ENCODE measurements around the gene IL1R2.

IL1R2 gene

DNA sequence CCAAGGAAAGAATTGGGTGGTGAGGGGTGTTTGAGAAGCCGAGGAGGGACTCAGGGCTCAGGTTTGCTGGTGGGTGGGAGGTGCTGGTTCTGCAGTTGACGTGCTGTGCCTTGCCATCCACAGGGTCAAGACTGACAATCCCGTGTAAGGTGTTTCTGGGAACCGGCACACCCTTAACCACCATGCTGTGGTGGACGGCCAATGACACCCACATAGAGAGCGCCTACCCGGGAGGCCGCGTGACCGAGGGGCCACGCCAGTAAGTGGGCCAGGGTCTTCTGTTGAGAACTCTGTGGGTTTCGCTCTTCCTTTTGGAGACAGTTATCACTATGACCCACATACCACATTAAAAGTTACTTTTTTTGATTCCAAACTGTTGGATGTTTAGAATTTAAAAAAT is 32.6 kb downstream of the IL1R2 start:
- no peak for DNase-seq

- peak; percentile 39 for DNase-seq
Observed at GRCh38 chr2:102025016-102025501, 33.3 kb downstream of the IL1R2 start.

GRCh38 chr2:102025583-102026267 is 34.0 kb downstream of the IL1R2 start:
- no peak for DNase-seq

DNA sequence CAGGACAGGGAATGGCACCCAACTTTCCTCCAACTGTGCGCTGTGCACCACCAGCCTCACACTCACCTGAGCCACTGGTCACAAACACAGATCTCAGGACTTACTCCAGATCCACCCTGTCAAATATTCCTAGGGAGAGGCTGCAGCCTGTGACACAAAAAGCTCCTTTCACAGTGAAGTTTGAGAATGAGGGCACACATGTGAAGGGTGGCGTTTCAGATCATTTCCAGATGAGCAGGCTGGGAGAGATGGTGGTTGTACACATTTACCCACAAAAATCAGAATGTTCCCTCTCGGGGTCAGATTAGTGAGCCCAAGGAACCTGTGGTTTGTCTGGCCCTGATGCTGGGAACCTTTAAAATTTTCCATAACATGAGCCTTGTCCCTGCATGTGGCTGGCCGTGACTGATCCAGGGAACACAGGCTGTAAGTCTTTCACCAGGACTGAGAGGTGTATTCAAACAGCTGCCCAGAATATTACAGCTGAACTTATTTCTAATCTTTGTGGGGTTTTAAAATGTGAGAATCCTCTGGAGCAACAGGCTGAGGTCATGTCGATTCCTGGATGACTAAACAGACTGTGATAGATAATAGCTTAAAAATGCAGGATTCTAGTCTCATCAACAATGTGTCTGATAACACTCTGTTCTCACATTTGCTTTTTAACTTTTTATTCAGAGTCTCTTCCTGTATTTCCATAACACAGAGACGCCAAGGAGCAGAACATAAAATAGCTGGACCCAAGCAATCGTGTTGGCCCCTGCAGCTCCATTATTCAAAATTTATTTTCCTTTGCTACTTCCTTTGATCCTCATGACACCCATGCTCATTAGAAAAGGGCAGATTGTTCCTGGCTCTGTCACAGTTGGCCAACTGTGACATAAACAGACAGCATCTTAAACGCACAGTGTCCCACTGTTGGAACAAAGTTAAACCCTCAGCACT is 35.5 kb downstream of the IL1R2 start:
- peak; percentile 87 for DNase-seq

GRCh38 chr2:102028470-102028869 is 36.7 kb downstream of the IL1R2 start:
- no peak for DNase-seq

DNA sequence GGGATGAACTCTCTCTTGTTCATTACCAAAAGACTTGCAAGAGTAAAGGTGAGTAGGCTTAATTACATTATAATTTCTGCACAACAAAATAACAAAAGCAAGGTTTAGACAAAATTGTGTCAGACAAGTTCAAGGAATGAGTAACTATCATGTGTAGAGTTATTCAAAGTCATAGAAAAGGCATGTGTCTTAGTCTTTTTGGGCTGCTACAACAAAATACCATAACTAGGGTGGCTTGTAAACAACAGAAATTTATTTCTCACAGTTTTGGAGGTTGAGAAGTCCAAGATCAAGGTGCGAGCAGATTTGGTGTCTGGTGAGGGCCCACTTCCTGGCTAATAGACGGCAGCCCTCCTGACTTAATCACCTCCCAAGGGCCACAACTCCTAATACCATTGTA is 37.6 kb downstream of the IL1R2 start:
- no peak for DNase-seq

GRCh38 chr2:102029952-102030351 is 38.2 kb downstream of the IL1R2 start:
- no peak for DNase-seq

DNA sequence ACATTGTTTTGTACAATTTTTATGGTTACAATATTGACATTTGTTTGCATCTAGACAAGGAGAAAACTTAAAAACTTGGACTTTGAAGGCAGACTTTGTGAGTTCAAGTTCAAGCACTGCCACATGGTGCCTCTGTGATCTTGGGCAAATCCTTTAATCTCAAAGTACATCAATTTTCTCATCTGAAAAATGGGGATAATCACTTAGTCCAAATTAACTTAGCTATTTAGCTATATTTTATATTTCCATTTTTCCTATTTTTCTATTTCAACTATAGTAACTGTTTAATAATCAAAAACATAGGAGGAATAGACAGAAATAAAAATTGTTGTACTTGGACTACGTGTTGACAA is 38.7 kb downstream of the IL1R2 start:
- no peak for DNase-seq

GRCh38 chr2:102030855-102031527 is 39.2 kb downstream of the IL1R2 start:
- no peak for DNase-seq

DNA sequence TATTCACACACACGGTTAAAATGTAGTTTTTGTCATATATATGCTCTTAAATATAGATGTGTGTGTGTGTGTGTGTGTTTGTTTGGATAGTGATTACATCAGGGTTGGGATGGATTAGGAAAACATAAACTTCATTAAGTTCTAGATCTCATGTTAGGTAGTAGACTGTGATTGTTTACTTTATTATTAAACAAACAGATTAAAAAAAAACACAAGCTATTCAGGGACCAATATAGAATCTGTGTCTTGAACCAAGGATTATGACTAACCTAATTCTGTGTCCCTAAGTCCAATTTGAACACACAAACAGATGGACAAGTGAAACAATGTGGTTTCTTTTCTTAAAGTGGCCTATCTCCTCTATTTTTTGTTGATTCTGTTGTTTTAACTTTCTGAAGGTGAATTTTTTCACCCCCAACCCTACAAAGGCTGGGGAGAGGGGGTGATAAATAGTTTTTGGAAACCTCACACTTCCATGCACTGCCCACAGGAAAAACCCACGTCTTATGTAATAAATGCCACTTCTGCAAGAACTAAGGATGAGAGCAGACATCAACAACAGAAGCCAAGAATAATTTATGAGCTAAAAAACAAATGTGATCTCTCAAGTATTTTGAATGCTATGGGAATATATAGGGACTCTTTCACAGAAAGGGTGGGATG is 40.7 kb downstream of the IL1R2 start:
- DNase-seq, result no peak

- DNase-seq, result peak; percentile 88
Observed at GRCh38 chr2:102033031-102033749, 41.4 kb downstream of the IL1R2 start.

- DNase-seq, result no peak
Observed at GRCh38 chr2:102033750-102034682, 42.3 kb downstream of the IL1R2 start.

GRCh38 chr2:102034683-102035548 is 43.2 kb downstream of the IL1R2 start:
- no peak for DNase-seq

GRCh38 chr2:102037681-102038080 is 45.9 kb downstream of the IL1R2 start:
- DNase-seq, result no peak

GRCh38 chr2:102040229-102040628 is 48.5 kb downstream of the IL1R2 start:
- no peak for DNase-seq

DNA sequence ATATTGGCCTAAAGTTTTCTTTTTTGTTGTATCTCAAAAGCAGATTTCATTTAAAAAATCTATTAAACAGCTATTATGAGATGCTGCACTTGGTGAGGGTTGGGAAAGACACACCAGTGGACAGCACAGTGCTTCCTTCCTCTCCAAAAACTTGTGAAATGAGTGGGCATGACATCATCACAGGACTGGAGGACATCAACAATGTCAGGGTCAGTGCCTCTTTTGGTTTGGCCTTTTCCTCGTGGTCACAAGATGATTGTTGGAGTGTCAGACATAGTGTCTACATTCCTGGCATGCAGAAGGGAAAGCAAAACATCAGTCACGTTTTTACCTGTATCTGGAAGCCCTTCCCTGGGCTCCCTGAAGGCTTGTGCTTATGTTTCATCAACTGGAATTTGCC is 49.6 kb downstream of the IL1R2 start:
- DNase-seq, result no peak

DNA sequence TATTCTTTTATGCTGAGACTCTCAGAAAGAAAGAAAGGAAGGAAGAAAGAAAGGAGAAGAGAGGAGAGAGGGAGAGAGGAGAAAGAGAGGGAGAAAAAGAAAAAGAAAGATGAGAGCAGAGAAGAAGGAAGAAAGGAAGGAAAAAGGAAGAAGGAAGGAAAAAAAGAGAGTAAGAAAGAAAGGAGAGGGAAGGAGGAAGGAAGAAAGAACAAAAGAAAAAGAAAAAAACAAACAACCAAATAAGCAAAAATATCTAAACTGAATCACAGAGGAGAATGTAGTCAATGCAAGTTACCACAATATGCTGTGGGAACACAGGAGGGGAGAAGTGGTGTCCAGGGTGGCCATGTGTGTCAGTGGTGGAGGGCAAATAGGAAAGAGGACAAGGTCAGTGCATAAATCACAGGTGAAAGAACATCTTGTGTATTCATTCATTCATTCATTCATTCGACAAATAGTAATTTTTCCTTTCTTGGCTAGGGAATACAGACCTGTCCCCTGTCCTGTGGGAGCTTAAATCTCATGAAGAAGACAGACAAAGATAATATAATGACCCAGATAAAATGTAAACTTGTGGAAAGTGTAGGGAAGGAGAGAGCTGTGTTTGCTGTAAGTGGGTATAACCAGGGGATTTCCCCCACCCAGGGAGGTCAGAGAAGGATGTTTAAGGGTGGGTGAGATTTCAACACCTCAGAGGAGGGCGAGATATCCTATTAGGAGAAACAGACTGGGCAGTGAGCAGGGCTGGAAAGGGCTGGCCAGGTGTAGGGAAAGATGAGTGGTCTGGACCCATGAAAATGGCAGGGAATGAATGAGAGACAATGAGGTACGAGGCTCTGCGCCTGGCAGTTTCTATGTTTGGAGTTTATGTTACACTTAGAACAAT is 50.7 kb downstream of the IL1R2 start:
- no peak for DNase-seq

DNA sequence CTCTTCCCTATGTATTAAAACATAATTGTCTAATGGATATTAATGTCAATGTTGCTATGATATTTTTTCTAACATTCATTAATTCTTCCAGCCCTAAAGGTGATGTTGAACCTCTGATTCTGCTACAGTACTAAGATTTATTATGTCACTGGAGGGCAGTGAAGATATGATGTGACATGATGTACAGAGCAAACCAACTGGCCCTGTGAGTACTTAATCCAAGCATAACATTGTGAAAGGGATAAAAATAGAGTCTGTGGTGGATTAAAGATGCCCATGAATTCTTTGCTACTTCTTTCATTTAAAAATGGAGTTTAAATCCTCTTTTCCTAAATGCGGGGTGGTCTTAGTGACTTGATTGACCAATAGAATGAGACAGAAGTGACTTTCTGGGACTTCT is 51.8 kb downstream of the IL1R2 start:
- no peak for DNase-seq

Data from NCI-H226 (cell line).